Subcutaneous abdominal adipose tissue (tissue), 5 donors: Measurements from ENCODE around the gene ALOX5.
"Not testable (repeated sequence)": the region's sequence is repeated elsewhere in the genome, so short reads cannot be mapped to it uniquely, and the experiment has no call there.

ENCODE experiments used
- H3K27ac ChIP-seq: one replicate; pipeline ENCODE4 v1.7.0; 2013; ENCODE audit warnings: low read depth, mild to moderate bottlenecking, inconsistent platforms, low read length, moderate library complexity
- H3K27me3 ChIP-seq, 5 donors: one replicate each; pipeline ENCODE4 v1.7.0; 2013; ENCODE audit warnings: low read length in 5 of 5, inconsistent platforms in 1 of 5; ENCODE audit not compliant: control insufficient read depth in 5 of 5, insufficient read depth in 4 of 5
- H3K36me3 ChIP-seq, 5 donors: one replicate each; pipeline ENCODE4 v1.7.0; 2013; ENCODE audit warnings: low read length in 5 of 5; ENCODE audit not compliant: control insufficient read depth in 5 of 5, insufficient read depth in 5 of 5
- H3K4me1 ChIP-seq, 5 donors: one replicate each; pipeline ENCODE4 v1.7.0; 2013; ENCODE audit warnings: low read length in 5 of 5, mild to moderate bottlenecking in 3 of 5, moderate library complexity in 1 of 5; ENCODE audit not compliant: control insufficient read depth in 5 of 5, insufficient read depth in 5 of 5
- H3K4me3 ChIP-seq, 5 donors: one replicate each; pipeline ENCODE4 v1.7.0; 2013; ENCODE audit warnings: low read length in 5 of 5, low read depth in 1 of 5
- H3K9ac ChIP-seq, 5 donors: one replicate each; pipeline ENCODE4 v1.7.0; 2013; ENCODE audit warnings: low read length in 5 of 5, mild to moderate bottlenecking in 4 of 5, moderate library complexity in 3 of 5
- H3K9me3 ChIP-seq, 5 donors: one replicate each; pipeline ENCODE4 v1.7.0; 2013; ENCODE audit warnings: low read length in 5 of 5; ENCODE audit not compliant: control insufficient read depth in 5 of 5
- donor health status: healthy.
- donor health status: healthy.
- donor health status: healthy.
- donor health status: healthy.
- donor health status: healthy.

ALOX5 gene

DNA sequence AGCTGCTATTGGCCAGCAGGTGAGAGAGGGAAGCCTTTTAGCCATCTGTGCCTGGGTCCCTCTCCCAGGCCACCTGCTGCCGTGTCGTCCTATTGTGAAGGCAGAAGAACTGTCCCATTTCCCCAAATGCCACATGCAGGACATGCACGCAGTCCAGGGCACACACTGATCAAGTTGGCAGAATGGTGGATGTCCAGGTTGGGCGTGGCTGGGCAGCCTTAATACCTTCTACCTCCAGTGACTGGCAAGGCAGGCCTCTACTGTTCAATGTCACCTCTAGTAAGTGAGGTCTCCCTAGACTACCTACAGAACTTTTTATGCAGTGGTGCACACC, 37.6 kb downstream of the ALOX5 start:
- Histone ChIP-seq H3K9me3 (no peaks in the 10 kb centered on the region), H3K4me1 (peaks cover 0 to 4% (median 0%) of the 10 kb centered on the region in 5 donors), H3K27me3 (peaks cover 0 to 6% (median 0%) of the 10 kb centered on the region in 5 donors), H3K4me3 (no peak overlapping the region), H3K36me3 (no peaks in the 10 kb centered on the region), H3K27ac (no peak overlapping the region), H3K9ac (no peak overlapping the region)

DNA sequence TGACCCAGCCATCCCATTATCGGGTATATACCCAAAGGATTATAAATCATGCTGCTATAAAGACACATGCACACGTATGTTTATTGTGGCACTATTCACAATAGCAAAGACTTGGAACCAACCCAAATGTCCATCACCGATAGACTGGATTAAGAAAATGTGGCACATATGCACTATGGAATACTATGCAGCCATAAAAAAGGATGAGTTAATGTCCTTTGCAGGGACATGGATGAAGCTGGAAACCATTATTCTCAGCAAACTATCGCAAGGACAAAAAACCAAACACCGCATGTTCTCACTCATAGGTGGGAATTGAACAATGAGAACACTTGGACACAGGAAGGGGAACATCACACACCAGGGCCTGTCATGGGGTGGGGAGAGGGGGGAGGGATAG, 41.0 kb downstream of the ALOX5 start:
- H3K9me3 ChIP-seq, H3K9ac ChIP-seq, H3K36me3 ChIP-seq, H3K27ac ChIP-seq, H3K4me3 ChIP-seq, H3K27me3 ChIP-seq: not testable (repeated sequence)
- H3K4me1 ChIP-seq = peaks cover 1 to 23% (median 18%) of the 10 kb centered on the region in 5 donors

DNA sequence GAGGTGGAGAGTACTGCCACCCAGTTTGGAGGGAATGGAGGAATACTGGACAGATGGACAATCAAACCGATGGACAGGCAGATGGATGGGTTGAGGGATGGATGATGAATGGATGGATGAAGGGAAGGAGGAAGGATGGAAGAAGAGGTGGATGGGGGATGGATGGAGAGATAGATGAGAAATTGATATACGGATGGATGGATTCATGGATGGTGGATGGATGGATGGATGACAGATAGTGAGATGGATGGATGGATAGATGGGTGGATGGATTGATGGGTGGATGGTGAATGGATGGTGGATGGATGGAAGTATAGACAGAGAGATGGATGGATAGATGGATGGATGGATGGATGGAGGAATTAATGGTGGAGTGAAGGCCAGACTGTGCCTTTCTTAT, 42.6 kb downstream of the ALOX5 start:
- Histone ChIP-seq H3K4me1 (peaks cover 3 to 37% (median 26%) of the 10 kb centered on the region in 5 donors), H3K9me3 (no peaks in the 10 kb centered on the region), H3K27ac (no peak overlapping the region), H3K4me3 (no peak overlapping the region), H3K27me3 (peaks cover 0 to 2% (median 0%) of the 10 kb centered on the region in 5 donors), H3K9ac (no peak overlapping the region), H3K36me3 (no peaks in the 10 kb centered on the region)

DNA sequence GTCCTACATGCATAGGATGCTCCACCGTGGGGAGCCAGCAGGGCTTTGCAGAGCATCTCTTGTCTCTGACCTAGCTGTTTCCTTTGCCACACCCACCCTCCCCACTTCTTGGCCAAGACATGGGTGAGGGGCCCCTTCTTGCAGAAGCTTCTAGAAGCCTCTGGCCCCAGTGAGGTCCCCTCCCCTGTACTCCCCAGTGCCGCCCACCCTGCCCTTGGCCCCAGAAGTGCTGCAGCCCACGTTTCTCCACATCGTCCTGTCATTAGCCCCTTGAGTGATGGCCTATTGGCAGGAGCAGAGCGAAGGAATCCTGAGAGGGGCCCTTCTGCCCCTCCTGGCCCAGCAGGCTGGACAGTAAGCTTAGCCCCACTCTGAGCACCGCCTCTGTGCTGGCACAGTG, 43.7 kb downstream of the ALOX5 start:
- Histone ChIP-seq H3K4me3 (no peak overlapping the region), H3K27ac (no peak overlapping the region), H3K36me3 (no peaks in the 10 kb centered on the region), H3K9ac (no peak overlapping the region), H3K9me3 (no peaks in the 10 kb centered on the region), H3K4me1 (peaks cover 3 to 39% (median 26%) of the 10 kb centered on the region in 5 donors), H3K27me3 (no peaks in the 10 kb centered on the region)

DNA sequence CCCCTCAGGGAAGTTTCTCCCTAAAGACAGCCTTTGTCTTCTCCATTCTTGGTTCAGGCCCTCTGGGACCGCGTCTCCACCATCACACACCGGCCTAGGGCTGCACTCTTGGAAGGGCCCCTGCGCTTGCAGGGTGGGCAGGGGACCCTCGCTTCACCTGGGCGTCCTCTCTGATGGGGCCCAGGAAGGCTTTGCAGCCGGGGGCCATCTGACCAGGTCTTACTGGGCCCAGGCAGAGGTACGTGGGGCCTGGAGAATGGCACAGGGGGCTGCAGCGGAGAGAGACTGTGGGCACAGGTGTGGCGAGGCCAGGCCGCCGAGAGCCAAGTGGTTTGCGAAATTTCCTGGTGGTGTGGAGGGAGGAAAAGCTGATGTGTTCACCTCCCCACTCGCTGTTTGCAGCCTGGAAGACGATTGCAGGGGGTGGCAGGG, 44.4 kb downstream of the ALOX5 start:
- Histone ChIP-seq H3K4me1 (peaks cover 3 to 39% (median 26%) of the 10 kb centered on the region in 5 donors), H3K27me3 (no peaks in the 10 kb centered on the region), H3K9ac (peak overlapping the region in 3 of 5 donors; percentile 59 to 79 (median 72)), H3K4me3 (peak overlapping the region; percentile 36 to 71 (median 69)), H3K9me3 (no peaks in the 10 kb centered on the region), H3K27ac (peak overlapping the region; percentile 65), H3K36me3 (no peaks in the 10 kb centered on the region)

DNA sequence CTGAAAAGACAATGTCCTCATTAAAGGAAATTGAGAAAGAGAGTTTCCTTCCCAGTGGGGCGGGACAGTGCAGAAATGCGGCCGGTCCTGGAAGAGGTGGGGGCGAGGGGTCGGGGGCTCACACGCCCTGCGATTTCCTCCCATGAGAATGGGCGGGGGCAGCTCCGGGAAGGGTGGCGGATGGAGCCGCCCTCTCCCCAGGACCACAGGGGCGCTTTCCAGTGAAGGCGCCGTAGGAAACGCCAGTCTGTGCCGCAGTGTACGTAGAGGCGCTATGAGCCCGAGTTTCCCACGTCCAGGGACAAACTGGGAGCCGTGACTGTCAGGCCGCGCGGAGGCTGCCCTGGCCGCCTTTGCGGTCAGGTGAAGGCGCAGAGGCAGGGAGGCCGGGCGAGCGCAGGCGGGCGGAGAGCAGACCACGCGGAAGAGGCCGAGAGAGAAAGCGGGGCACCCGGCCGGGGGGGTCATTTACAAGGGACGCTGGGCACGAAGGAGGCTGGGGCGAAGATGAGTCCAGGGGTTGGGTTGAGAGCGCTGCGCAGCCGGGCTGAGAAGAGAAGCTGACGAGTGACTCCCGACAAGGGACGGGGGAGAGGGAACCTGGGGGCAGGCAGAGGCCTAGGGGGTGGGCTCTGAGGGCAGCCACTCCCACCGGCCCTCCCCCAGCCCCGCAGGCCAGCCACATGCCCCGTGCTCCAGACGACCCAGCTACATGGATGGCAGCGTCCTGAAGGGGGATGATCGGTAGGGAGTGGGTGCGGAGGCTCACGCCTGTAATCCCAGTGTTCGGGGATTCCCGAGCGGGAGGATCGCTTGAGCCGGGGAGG, 45.0 kb downstream of the ALOX5 start:
- no peaks in the 10 kb centered on the region for H3K9me3 ChIP-seq
- no peaks in the 10 kb centered on the region for H3K27me3 ChIP-seq
- no peaks in the 10 kb centered on the region for H3K36me3 ChIP-seq
- H3K4me1 ChIP-seq = peaks cover 3 to 39% (median 26%) of the 10 kb centered on the region in 5 donors
- peak overlapping the region; percentile 65 for H3K27ac ChIP-seq
- H3K9ac ChIP-seq = peak overlapping the region in 4 of 5 donors; percentile 21 to 79 (median 66)
- H3K4me3 ChIP-seq = peak overlapping the region; percentile 42 to 71 (median 69)

DNA sequence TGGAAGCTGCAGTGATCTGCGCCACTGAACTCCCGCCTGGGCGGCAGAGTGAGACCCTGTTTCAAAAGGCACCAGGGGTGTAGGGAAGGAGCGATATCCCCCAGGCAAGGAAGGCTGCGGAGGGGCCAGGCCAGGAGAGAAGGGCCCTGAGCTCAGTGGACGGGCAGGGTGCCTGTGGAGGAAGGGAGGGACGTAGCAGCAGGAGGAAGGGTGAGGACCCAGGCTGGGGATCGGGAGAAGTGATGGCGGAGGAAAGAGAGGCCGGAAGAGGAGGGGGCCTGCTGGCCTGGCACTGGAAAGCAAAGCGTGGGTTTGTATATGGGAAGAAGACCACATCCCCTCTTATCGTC, 45.6 kb downstream of the ALOX5 start:
- H3K9ac ChIP-seq = peak overlapping the region in 4 of 5 donors; percentile 21 to 79 (median 66)
- H3K27ac ChIP-seq = peak overlapping the region; percentile 65
- no peaks in the 10 kb centered on the region for H3K36me3 ChIP-seq
- H3K4me3 ChIP-seq = peak overlapping the region; percentile 42 to 71 (median 69)
- H3K4me1 ChIP-seq = peaks cover 3 to 42% (median 29%) of the 10 kb centered on the region in 5 donors
- H3K27me3 ChIP-seq = no peaks in the 10 kb centered on the region
- no peaks in the 10 kb centered on the region for H3K9me3 ChIP-seq

DNA sequence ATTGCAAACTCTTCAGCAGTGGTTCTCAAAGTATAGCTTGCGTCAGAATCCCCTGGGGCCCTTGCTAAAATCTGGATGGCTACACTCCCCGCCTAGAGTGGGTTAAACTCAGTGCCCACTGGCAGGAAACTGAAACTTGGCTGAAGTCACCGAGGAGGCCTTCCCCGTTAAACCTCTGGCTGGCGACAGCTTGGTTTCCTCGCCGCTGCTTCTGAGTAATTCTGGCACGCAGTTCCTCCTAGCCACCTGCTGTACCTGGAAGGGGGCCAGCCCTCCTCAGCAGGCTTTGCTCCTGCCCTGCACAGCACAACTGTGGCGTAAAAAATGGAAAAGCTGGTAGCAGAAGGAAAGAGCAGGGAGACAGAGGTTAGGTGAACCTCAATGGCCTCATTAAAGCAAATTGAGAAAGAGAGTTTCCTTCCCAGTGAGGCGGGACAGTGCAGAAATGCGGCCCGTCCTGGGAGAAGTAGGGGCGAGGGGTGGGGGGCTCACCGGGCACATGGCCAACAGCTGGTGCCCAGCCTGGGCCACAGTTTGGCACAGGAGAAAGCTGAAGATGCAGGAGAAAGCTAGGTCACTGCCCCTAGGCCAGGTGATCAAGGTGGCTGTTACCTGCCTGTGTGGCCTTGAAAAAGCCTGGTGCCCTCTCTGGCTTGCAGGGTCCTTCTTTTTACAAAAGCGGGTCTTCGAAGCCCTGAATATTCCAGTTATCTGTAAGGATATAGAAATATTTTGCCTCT, 46.6 kb downstream of the ALOX5 start:
- H3K9me3 ChIP-seq = no peaks in the 10 kb centered on the region
- H3K27me3 ChIP-seq = no peaks in the 10 kb centered on the region
- H3K4me3 ChIP-seq = peak overlapping the region in 2 of 5 donors; percentile 26 to 65
- H3K9ac ChIP-seq = no peak overlapping the region
- H3K27ac ChIP-seq = peak overlapping the region; percentile 65
- H3K4me1 ChIP-seq = peaks cover 3 to 52% (median 36%) of the 10 kb centered on the region in 5 donors
- no peaks in the 10 kb centered on the region for H3K36me3 ChIP-seq

DNA sequence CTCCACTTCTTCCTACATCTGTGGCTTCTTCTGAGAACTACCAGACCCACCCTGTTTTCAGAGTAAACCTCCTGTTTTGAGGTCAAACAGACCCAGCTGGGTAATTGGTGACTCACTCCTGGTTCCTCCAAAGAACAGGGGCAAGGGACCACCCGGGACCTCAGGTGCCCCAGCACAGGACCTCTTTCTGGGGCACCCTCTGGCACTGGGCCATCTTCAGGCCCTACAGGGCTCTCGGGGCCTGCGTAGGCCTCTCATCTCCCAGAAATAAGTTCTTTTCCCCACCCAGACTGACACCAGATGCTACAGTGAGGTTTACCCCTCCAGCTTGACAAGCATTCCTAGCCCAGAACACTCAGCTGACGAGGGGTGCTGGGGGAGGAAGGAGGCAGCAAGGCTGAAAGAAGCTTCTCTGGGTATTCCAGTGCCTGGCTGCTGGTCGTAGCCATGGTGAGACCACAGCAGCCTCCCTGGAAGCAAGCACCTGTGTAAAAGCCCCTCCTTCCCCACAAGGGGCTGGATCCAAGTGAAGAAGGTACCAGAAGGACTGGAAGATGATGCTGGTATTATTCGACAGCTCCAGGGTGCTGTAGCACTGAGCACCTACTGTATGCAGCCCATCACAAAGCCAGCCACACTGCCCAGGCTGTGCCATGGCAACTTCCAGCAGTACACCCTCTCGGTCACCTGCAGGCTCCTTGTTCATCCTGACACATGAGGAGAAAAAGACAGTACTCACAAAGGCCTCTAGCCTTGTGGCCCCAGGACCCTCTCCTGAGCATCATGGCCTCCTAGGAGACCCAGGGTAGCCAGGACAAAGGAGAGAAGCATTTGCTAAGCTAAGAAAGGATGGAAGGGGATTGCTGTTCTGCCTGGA, 47.4 kb downstream of the ALOX5 start:
- H3K4me1 ChIP-seq = peaks cover 3 to 58% (median 36%) of the 10 kb centered on the region in 5 donors

More for the DNA sequence above, 47.4 kb downstream of the ALOX5 start:
- Histone ChIP-seq H3K4me3 (no peak overlapping the region), H3K36me3 (no peaks in the 10 kb centered on the region), H3K27ac (no peak overlapping the region), H3K9ac (no peak overlapping the region), H3K9me3 (no peaks in the 10 kb centered on the region), H3K27me3 (no peaks in the 10 kb centered on the region)
